Tibial artery (tissue), 4 donors: ENCODE data around the gene TRIP11.

Experiments
- DNase-seq, 2 donors: peaks; one replicate each; pipeline ENCODE4 v3.0.0-alpha.2; 2019
- H3K27ac ChIP-seq, 2 donors: fragments of 200-600 bp; sonication (generic) in 1 of 2; 1 replicate in 1 of 2; 2 replicates in 1 of 2; pipeline ENCODE4 v1.5.1; 2018 to 2019; ENCODE audit warnings: mild to moderate bottlenecking in 1 of 2
- H3K27me3 ChIP-seq, 2 donors: fragments of 200-600 bp; sonication (generic) in 1 of 2; one replicate each; pipeline versions ENCODE4 v1.5.1 to v1.6.0; 2016 to 2019
- H3K36me3 ChIP-seq, 3 donors: fragments of 200-600 bp; sonication (generic) in 2 of 3; one replicate each; pipeline ENCODE4 v1.5.1; 2016 to 2019; ENCODE audit warnings: mild to moderate bottlenecking in 2 of 3
- H3K4me1 ChIP-seq, 4 donors: fragments of 200-600 bp; sonication (generic) in 2 of 4; 1 replicate in 3 of 4; 2 replicates in 1 of 4; pipeline ENCODE4 v1.5.1; 2016 to 2019
- H3K4me3 ChIP-seq, 2 donors: fragments of 200-600 bp; sonication (generic) in 1 of 2; 1 replicate in 1 of 2; 2 replicates in 1 of 2; pipeline ENCODE4 v1.5.1; 2018 to 2019; ENCODE audit warnings: mild to moderate bottlenecking in 2 of 2
- H3K9me3 ChIP-seq, 3 donors: fragments of 200-600 bp; sonication (generic) in 1 of 3; one replicate each; pipeline ENCODE4 v1.5.1; 2016 to 2019
- CTCF ChIP-seq, 2 experiments: fragments of 200-600 bp in 1 of 2; fragments of 450-650 bp in 1 of 2; IDR thresholded peaks; one replicate each; pipeline ENCODE4 v1.5.1; 2017 to 2019; ENCODE audit warnings: antibody characterized with exemption in 2 of 2, mild to moderate bottlenecking in 1 of 2, moderate library complexity in 1 of 2
- intact Hi-C: fragments of 100-400 bp; cut with DNase I; formaldehyde crosslinking; loops from one replicate; pipeline ENCODE4 v1.15.0; 2023; ENCODE audit warnings: low total_unique reads

TRIP11 gene

GRCh38 chr14:92041203-92041602 lies 1.3 kb upstream of the TRIP11 start:
- H3K4me3 ChIP-seq: peak overlapping the region; percentile 80 to 93

GRCh38 chr14:92040431-92041051 lies 682 bp upstream of the TRIP11 start:
- H3K9me3 ChIP-seq: no peaks in the 10 kb centered on the region
- intact Hi-C loops: loop anchor here (10.0 kb wide), 1 partner anchor 64 kb away; the partner anchor contains the start of gene ATXN3
- peak overlapping the region; percentile 94 to 100 for H3K27ac ChIP-seq
- no peaks in the 10 kb centered on the region for H3K27me3 ChIP-seq
- peak overlapping the region; percentile 80 to 93 for H3K4me3 ChIP-seq
- no peak for DNase-seq
- H3K36me3 ChIP-seq: peaks cover 9 to 24% (median 16%) of the 10 kb centered on the region in 3 donors
- peaks cover 0 to 47% (median 27%) of the 10 kb centered on the region in 4 donors for H3K4me1 ChIP-seq
- no peak for TF ChIP-seq CTCF (IDR thresholded peaks at IDR 0.05)

More at GRCh38 chr14:92041203-92041602, 1.3 kb upstream of the TRIP11 start:
- peaks cover 9 to 31% (median 22%) of the 10 kb centered on the region in 3 donors for H3K36me3 ChIP-seq
- no peaks in the 10 kb centered on the region for H3K9me3 ChIP-seq
- no peaks in the 10 kb centered on the region for H3K27me3 ChIP-seq
- peaks cover 0 to 40% (median 24%) of the 10 kb centered on the region in 4 donors for H3K4me1 ChIP-seq
- intact Hi-C loops: loop anchor here (10.0 kb wide), 1 partner anchor 64 kb away; the partner anchor contains the start of gene ATXN3
- no peak for DNase-seq
- TF ChIP-seq CTCF (IDR thresholded peaks at IDR 0.05): no peak
- H3K27ac ChIP-seq: peak overlapping the region; percentile 94 to 100

GRCh38 chr14:92039063-92039718 lies 668 bp downstream of the TRIP11 start:
- peaks cover 0 to 53% (median 32%) of the 10 kb centered on the region in 4 donors for H3K4me1 ChIP-seq
- DNase-seq: peak in 1 of 2 donors; percentile 30
- intact Hi-C loops: no loop called here
- peak overlapping the region; percentile 80 to 93 for H3K4me3 ChIP-seq
- H3K9me3 ChIP-seq: no peaks in the 10 kb centered on the region
- no peaks in the 10 kb centered on the region for H3K27me3 ChIP-seq
- peaks cover 0 to 11% (median 7%) of the 10 kb centered on the region in 3 donors for H3K36me3 ChIP-seq
- peak overlapping the region; percentile 94 to 100 for H3K27ac ChIP-seq
- TF ChIP-seq CTCF (IDR thresholded peaks at IDR 0.05): no peak

- TF ChIP-seq CTCF (IDR thresholded peaks at IDR 0.05): no peak
- no peak overlapping the region for H3K27ac ChIP-seq
- peak overlapping the region; percentile 80 to 93 for H3K4me3 ChIP-seq
- intact Hi-C loops: no loop called here
- no peaks in the 10 kb centered on the region for H3K9me3 ChIP-seq
- H3K4me1 ChIP-seq: peaks cover 0 to 53% (median 32%) of the 10 kb centered on the region in 4 donors
- H3K36me3 ChIP-seq: peaks cover 0 to 4% (median 0%) of the 10 kb centered on the region in 3 donors
- H3K27me3 ChIP-seq: no peaks in the 10 kb centered on the region
- no peak for DNase-seq
Observed at GRCh38 chr14:92037989-92038388, 1.9 kb downstream of the TRIP11 start.

- peaks cover 0 to 45% (median 30%) of the 10 kb centered on the region in 4 donors for H3K4me1 ChIP-seq
- no peak overlapping the region for H3K4me3 ChIP-seq
- TF ChIP-seq CTCF (IDR thresholded peaks at IDR 0.05): no peak
- no peak overlapping the region for H3K27ac ChIP-seq
- peaks cover 5 to 23% (median 19%) of the 10 kb centered on the region in 3 donors for H3K36me3 ChIP-seq
- no peak for DNase-seq
- H3K27me3 ChIP-seq: no peaks in the 10 kb centered on the region
- H3K9me3 ChIP-seq: no peaks in the 10 kb centered on the region
- intact Hi-C loops: no loop called here
Observed at GRCh38 chr14:92035890-92036289, 4.0 kb downstream of the TRIP11 start.
